Measurements from ENCODE around the gene ANKRD17.
A peak's percentile ranks its signal among the peaks of the same experiment; 100 is the strongest.
"Not testable (repeated sequence)": the region's sequence is repeated elsewhere in the genome, so short reads cannot be mapped to it uniquely, and the experiment has no call there.

Gene ANKRD17

GRCh38 chr4:73259571-73260090 lies 1.0 kb upstream of the ANKRD17 start:
- no peak for TF ChIP-seq JUND (IDR thresholded peaks at IDR 0.05; ENCODE audit: low read depth)
- no peak for DNase-seq (ENCODE audit: low read depth in 1 of 2, low spot score in 1 of 2)
- in situ Hi-C loops (cut with HindIII; ENCODE audit: low pct_unique_long_range_greater_than_20kb, low sequenced_read_pairs), result no loop called here

DNA sequence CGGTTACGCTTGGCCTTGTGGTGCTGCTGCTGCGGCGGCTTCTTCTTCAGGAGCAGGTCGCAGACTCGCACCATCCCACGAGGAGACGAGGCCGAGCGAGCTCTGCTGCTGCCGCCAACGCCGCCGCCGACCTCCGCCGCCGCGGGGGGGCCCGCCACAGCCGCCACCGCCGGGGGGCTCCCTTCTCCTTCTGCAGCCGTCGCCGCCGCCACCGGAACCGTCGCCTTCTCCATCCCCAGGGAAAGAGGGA lies 237 bp downstream of the ANKRD17 start:
- in situ Hi-C loops (cut with HindIII; ENCODE audit: low pct_unique_long_range_greater_than_20kb, low sequenced_read_pairs), result no loop called here
- no peak for DNase-seq (ENCODE audit: low read depth in 1 of 2, low spot score in 1 of 2)
- no peak for TF ChIP-seq JUND (IDR thresholded peaks at IDR 0.05; ENCODE audit: low read depth)

- DNase-seq (ENCODE audit: low read depth in 1 of 2, low spot score in 1 of 2), result peak in 1 of 2 experiments; percentile 16
- in situ Hi-C loops (cut with HindIII; ENCODE audit: low pct_unique_long_range_greater_than_20kb, low sequenced_read_pairs), result no loop called here
- TF ChIP-seq JUND (IDR thresholded peaks at IDR 0.05; ENCODE audit: low read depth), result no peak
Measured at GRCh38 chr4:73257651-73258435, 755 bp downstream of the ANKRD17 start.

GRCh38 chr4:73257234-73257633 lies 1.4 kb downstream of the ANKRD17 start:
- TF ChIP-seq JUND (IDR thresholded peaks at IDR 0.05; ENCODE audit: low read depth), result no peak
- peak; percentile 36 to 85 for DNase-seq (ENCODE audit: low read depth in 1 of 2, low spot score in 1 of 2)
- in situ Hi-C loops (cut with HindIII; ENCODE audit: low pct_unique_long_range_greater_than_20kb, low sequenced_read_pairs), result no loop called here

DNA sequence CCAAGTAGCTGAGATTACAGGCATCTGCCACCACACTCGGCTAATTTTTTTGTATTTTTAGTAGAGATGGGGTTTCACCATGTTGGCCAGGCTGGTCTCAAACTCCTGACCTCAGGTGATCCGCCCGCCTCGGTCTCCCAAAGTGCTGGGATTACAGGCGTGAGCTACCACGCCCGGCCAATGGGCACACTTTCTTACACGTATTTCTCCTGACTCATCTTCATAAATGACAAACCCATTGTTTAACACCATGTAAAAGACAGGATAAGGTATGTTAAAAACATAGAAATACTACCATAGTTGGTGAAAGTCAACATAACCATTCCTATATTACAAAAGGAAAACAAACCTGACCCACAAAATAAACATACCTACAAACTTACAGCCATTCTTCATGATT lies 2.8 kb downstream of the ANKRD17 start:
- in situ Hi-C loops (cut with HindIII; ENCODE audit: low pct_unique_long_range_greater_than_20kb, low sequenced_read_pairs); DNase-seq (ENCODE audit: low read depth in 1 of 2, low spot score in 1 of 2): not testable (repeated sequence)

GRCh38 chr4:73252001-73252400 lies 6.6 kb downstream of the ANKRD17 start:
- no peak for TF ChIP-seq JUND (IDR thresholded peaks at IDR 0.05; ENCODE audit: low read depth)
- DNase-seq (ENCODE audit: low read depth in 1 of 2, low spot score in 1 of 2), result no peak
- in situ Hi-C loops (cut with HindIII; ENCODE audit: low pct_unique_long_range_greater_than_20kb, low sequenced_read_pairs), result no loop called here

DNA sequence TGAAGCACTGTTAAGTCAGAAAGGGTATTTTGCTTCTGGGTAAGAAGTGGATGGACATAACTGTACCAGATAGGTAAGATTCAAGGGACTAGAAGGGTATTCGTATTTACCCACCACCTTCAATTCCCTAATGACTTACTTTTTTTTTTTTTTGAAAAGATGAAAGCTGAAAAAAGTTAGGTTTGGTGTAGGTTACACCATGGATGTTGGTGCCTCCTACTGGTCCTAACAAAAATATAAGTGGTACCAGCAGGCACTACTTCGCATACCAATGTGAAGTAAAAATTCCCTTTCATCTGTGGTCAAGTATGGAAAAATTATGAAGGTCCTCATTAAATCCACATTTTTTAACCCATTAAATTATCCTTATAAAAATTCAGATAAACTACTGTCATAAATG lies 7.2 kb downstream of the ANKRD17 start:
- in situ Hi-C loops (cut with HindIII; ENCODE audit: low pct_unique_long_range_greater_than_20kb, low sequenced_read_pairs), result no loop called here
- no peak for DNase-seq (ENCODE audit: low read depth in 1 of 2, low spot score in 1 of 2)
- TF ChIP-seq JUND (IDR thresholded peaks at IDR 0.05; ENCODE audit: low read depth), result no peak

GRCh38 chr4:73250642-73251041 lies 8.0 kb downstream of the ANKRD17 start:
- DNase-seq (ENCODE audit: low read depth in 1 of 2, low spot score in 1 of 2), result no peak
- in situ Hi-C loops (cut with HindIII; ENCODE audit: low pct_unique_long_range_greater_than_20kb, low sequenced_read_pairs), result no loop called here
- TF ChIP-seq JUND (IDR thresholded peaks at IDR 0.05; ENCODE audit: low read depth), result no peak

GRCh38 chr4:73248821-73249220 lies 9.8 kb downstream of the ANKRD17 start:
- no peak for TF ChIP-seq JUND (IDR thresholded peaks at IDR 0.05; ENCODE audit: low read depth)
- DNase-seq (ENCODE audit: low read depth in 1 of 2, low spot score in 1 of 2), result no peak
- in situ Hi-C loops (cut with HindIII; ENCODE audit: low pct_unique_long_range_greater_than_20kb, low sequenced_read_pairs), result no loop called here

DNA sequence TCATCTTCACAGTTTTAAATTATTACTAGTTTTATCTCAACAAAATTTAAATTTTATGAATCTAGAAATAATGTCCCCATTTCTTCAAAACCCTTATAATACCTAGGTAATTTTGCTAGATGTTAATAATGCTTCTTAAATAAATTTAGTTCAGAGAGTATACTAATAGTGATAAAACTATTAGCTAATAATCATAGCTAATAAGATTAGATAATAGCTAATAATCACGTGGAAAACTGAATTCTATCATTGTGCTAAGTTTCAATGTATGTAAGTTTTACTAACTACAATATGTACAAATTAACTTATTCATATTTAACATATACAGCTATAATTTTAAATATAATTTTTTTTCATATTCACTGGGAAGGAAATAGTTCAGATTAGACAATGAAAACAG lies 10.2 kb downstream of the ANKRD17 start:
- TF ChIP-seq JUND (IDR thresholded peaks at IDR 0.05; ENCODE audit: low read depth), result no peak
- in situ Hi-C loops (cut with HindIII; ENCODE audit: low pct_unique_long_range_greater_than_20kb, low sequenced_read_pairs), result no loop called here
- DNase-seq (ENCODE audit: low read depth in 1 of 2, low spot score in 1 of 2), result no peak

DNA sequence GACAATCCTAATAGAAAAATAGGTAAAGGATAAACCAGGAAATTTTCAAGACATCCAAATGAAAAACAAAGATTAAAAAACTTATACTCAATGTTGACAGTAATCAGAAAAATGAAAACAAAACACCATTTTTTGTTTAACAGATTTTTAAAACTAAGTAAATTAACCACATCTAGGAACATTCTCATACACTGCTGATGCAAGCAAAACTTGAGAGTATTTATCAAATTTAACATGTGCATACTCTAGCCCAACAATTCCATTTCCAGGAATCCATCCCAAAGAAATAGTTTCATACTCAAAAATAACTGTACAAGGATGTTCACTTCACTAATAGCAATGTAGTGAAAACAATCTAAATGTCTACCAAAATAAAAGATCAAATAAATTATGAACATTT lies 11.5 kb downstream of the ANKRD17 start:
- no peak for DNase-seq (ENCODE audit: low read depth in 1 of 2, low spot score in 1 of 2)
- TF ChIP-seq JUND (IDR thresholded peaks at IDR 0.05; ENCODE audit: low read depth), result no peak
- in situ Hi-C loops (cut with HindIII; ENCODE audit: low pct_unique_long_range_greater_than_20kb, low sequenced_read_pairs), result no loop called here

GRCh38 chr4:73245955-73246354 lies 12.6 kb downstream of the ANKRD17 start:
- no peak for DNase-seq (ENCODE audit: low read depth in 1 of 2, low spot score in 1 of 2)
- no peak for TF ChIP-seq JUND (IDR thresholded peaks at IDR 0.05; ENCODE audit: low read depth)
- in situ Hi-C loops (cut with HindIII; ENCODE audit: low pct_unique_long_range_greater_than_20kb, low sequenced_read_pairs), result no loop called here

GRCh38 chr4:73244945-73245601 lies 13.5 kb downstream of the ANKRD17 start:
- in situ Hi-C loops (cut with HindIII; ENCODE audit: low pct_unique_long_range_greater_than_20kb, low sequenced_read_pairs), result no loop called here
- no peak for TF ChIP-seq JUND (IDR thresholded peaks at IDR 0.05; ENCODE audit: low read depth)
- DNase-seq (ENCODE audit: low read depth in 1 of 2, low spot score in 1 of 2), result no peak
